Activated CD4-positive, alpha-beta T cell treated with anti-CD3 and anti-CD28 coated beads for 48 hours (primary cell): Measurements from ENCODE around the gene ZNF775.
A peak's percentile ranks its signal among the peaks of the same experiment; 100 is the strongest.

Experiments
- DNase-seq: peaks from one replicate; pipeline ENCODE4 v3.0.0-alpha.2; 2020

ZNF775 gene

DNA sequence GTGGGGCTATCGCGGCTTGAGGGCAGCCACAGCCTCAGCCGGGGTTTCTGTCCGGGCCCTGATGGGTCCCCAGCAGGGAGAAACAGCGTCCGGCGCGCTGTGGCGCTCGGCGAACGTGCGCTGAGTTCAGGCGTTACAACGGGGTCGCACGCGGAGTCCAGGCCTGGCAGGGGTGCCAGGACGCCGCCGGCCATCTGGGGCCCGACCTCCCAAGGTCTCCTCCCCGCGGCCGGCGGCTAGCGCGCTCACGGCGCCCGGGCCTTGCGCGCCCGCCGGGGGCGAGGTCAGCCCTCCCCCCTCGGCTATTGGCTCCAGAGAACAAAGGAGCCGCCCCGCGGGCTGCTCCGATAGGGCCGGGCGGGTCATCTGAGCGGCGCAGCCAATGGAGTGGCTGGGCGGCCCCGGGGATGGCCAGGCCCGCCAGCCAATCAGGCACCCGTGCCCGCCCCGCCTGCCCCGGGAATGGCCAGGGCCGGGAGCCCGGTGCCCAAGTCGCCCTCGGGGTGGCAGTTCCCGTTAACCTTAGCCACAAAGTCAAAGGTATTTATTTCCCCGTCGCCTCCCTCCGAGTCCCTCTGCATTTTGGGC lies at the start of gene ZNF775:
TSS of gene ZNF775 (plus strand) at position 478 of the 588 bp plus-strand sequence. CDS start 9,141 bp downstream, outside the sequence.
- DNase-seq: peak; percentile 94

- no peak for DNase-seq
These were observed 49.6 kb upstream of the ZNF775 start for GRCh38 chr7:150329331-150330120.

- DNase-seq: no peak
These were observed 48.8 kb upstream of the ZNF775 start for GRCh38 chr7:150330211-150330885.

GRCh38 chr7:150332852-150333635 lies 46.1 kb upstream of the ZNF775 start:
- no peak for DNase-seq

GRCh38 chr7:150333659-150334058 lies 45.5 kb upstream of the ZNF775 start:
- DNase-seq: no peak

GRCh38 chr7:150334108-150334507 lies 45.0 kb upstream of the ZNF775 start:
- DNase-seq: no peak

- DNase-seq: no peak
These were observed 43.9 kb upstream of the ZNF775 start for GRCh38 chr7:150335108-150335773.

DNA sequence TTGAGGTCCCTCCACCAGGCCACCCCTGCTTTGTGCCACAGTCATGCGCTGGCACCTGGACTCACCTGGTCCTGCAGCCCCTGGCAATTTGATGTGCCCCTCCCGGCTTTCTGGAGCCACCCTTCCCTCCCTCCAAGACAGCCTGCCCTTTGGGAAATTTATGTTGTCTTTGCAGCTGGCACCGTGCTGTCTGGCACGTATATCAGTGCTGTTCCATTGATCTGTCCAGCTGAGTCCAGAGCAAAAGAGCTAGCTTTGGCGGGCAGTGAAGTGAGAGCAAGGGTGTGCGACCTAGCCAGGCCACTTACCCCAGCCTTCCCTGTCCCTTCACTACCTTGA lies 43.4 kb upstream of the ZNF775 start:
- no peak for DNase-seq

- DNase-seq: no peak
These were observed 42.4 kb upstream of the ZNF775 start for GRCh38 chr7:150336746-150337145.

- no peak for DNase-seq
These were observed 42.0 kb upstream of the ZNF775 start for GRCh38 chr7:150337179-150337578.

- DNase-seq: no peak
These were observed 41.5 kb upstream of the ZNF775 start for GRCh38 chr7:150337659-150338081.

- DNase-seq: no peak
These were observed 40.8 kb upstream of the ZNF775 start for GRCh38 chr7:150338166-150338829.

DNA sequence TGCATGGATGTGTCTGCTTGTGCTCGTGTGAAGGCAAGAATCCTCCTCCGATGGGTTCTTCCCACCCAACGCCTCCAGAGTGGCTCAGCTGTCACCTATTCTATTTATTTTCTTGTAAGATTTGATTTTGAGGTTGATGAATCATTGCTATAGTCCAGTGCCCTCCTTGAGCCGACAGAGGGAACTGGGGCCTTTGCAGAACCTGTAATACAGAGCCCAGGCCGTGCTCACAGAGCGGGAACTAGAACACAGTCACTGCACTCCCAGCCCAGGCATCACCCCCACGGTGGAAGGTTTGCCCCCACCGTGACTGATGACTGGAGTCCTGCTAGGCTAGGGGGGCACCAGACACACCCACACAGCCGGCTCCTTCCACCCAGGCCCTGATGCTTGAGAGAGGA lies 39.7 kb upstream of the ZNF775 start:
- DNase-seq: no peak

DNA sequence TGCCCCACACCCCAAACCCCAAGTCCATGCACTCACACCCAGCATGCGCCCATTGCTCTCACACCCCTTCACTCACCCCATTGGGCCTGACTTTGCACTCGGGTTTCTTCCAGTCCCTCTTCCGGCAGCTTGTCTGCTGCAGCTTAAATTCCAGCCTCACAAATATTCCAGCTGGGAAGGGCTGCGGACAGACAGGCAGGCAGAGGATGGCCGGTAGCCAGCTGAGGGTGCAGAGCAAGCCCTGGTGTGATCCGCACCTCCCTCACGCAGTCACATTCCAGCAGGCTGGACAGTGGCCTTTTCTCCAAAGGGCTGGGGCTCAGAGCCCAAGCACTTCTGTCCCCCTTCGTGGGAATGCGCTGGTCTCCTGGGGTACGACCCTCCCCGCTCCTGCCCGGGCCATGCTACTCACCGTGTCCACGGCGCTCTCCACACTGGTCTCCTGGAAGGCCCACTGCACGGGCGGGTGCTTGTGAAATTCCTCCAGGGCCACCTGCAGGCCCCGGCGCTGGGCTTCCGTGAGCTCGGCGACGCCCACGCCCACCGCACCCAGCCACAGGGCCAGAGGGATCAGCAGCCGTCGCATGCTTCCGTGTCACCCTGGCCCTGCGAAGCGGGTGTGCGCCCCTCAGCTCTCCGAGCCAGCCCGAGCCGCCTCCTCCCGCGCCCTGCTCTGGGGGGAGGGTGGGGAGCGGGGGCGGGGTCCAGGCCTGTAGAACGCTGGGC lies 38.9 kb upstream of the ZNF775 start:
- DNase-seq: peak; percentile 29

- no peak for DNase-seq
These were observed 38.3 kb upstream of the ZNF775 start for GRCh38 chr7:150340875-150341262.

GRCh38 chr7:150341263-150342120 lies 37.6 kb upstream of the ZNF775 start, which contains the start of gene RARRES2:
Gene RARRES2, minus strand, starts transcription at chr7:150341629. Its CDS starts 1,020 bp downstream, at chr7:150340609.
- DNase-seq: no peak

DNA sequence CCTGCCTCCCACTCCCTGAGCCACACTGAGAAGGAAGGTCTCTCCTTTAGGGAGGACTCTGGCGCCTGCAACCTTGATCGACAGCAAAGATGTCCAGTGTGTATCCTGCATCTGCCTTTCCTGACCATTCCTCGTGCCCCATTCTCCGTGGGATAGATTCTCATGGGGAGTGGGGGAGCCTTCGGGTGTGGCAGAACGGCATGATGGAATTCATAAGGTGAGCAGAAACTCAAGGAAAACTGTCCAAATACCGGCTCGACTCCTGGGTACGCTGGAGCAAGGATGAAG lies 37.1 kb upstream of the ZNF775 start:
- no peak for DNase-seq

DNA sequence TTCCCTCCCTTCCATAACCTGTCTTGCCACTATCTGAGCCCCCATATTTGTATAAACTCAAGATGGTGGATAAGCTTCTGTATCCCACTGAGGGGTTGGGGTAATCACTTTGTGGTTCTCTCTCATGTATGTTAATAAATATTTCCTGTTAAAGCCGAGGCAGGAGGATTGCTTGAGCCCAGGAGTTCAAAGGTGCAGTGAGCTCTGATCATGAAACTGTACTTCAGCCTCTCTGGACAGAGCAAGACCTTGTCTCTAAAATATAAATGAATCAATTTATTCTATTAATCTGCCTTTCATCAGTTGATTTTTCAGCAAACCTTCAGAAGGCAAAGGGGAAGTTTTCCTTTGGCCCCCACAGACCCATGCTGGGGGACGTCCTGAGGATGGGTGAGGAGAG lies 35.9 kb upstream of the ZNF775 start:
- no peak for DNase-seq

GRCh38 chr7:150344299-150344698 lies 34.8 kb upstream of the ZNF775 start:
- no peak for DNase-seq

- no peak for DNase-seq
These were observed 34.1 kb upstream of the ZNF775 start for GRCh38 chr7:150345012-150345411.

DNA sequence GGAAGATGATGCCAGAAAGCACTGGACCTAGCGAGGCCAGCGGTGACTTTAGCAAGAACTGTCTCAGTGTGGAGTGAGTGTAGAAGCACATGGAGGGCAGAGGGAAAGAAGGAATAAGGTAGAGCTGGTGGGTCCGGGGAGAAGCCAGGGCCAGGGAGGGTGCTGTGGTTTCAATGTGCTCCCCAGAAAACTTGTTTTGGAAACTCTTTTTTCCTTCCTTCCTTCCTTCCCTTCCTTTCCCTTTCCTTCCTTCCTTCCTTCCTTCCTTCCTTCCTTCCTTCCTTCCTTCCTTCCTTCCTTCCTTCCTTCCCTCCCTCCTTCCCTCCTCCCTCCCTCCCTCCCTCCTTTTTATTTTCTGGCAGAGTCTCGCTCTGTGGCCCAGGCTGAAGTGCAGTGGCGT lies 32.2 kb upstream of the ZNF775 start:
- no peak for DNase-seq
